GM23338 (cell line): Measurements from ENCODE around the gene OR10R2. TPM values are rescaled to one million over a fixed set of nuclear protein-coding genes. Genes with fewer than 3 reads are reported as not detected.

Source experiments
- ATAC-seq: fragments of 200-7000 bp; cut with Tn5 transposase; 3 replicates; pipeline ENCODE4 v1.9.1; 2020
- DNase-seq: peaks from one replicate; pipeline ENCODE4 v3.0.0-alpha.2; 2015; ENCODE audit warnings: low spot score
- H2AFZ ChIP-seq: fragments of 200-600 bp; sonication (generic); 2 replicates; pipeline ENCODE4 v1.8.0; 2016; ENCODE audit warnings: antibody characterized with exemption, mild to moderate bottlenecking, moderate library complexity
- H3F3A ChIP-seq: fragments of 200-600 bp; sonication (generic); replicated peaks from 2 replicates; pipeline ENCODE4 v1.8.0; 2017; ENCODE audit warnings: antibody characterized with exemption, mixed run types, low read depth
- H3K27ac ChIP-seq: fragments of 200-600 bp; sonication (generic); 2 replicates; pipeline ENCODE4 v1.6.1; 2016; ENCODE audit warnings: low read depth
- H3K27me3 ChIP-seq: fragments of 200-600 bp; sonication (generic); 2 replicates; pipeline ENCODE4 v1.8.0; 2016; ENCODE audit warnings: mild to moderate bottlenecking, mixed run types, moderate library complexity; ENCODE audit not compliant: insufficient read depth
- H3K36me3 ChIP-seq: fragments of 200-600 bp; sonication (generic); 2 replicates; pipeline ENCODE4 v1.8.0; 2016; ENCODE audit warnings: mild to moderate bottlenecking; ENCODE audit not compliant: insufficient read depth
- H3K4me1 ChIP-seq: fragments of 200-600 bp; sonication (generic); 2 replicates; pipeline ENCODE4 v1.8.0; 2016; ENCODE audit warnings: mild to moderate bottlenecking, moderate library complexity; ENCODE audit not compliant: insufficient read depth
- H3K4me2 ChIP-seq: fragments of 200-600 bp; sonication (generic); 2 replicates; pipeline ENCODE4 v1.7.1; 2017; ENCODE audit warnings: mixed run types
- H3K4me3 ChIP-seq: fragments of 200-600 bp; sonication (generic); 2 replicates; pipeline ENCODE4 v1.6.1; 2016; ENCODE audit warnings: mixed run types
- H3K79me2 ChIP-seq: fragments of 200-600 bp; sonication (generic); replicated peaks from 2 replicates; pipeline ENCODE4 v1.8.0; 2017; ENCODE audit warnings: mild to moderate bottlenecking; ENCODE audit not compliant: insufficient read depth
- H3K9me2 ChIP-seq: fragments of 200-600 bp; sonication (generic); 2 replicates; pipeline ENCODE4 v1.8.0; 2017; ENCODE audit not compliant: insufficient read depth
- H4K20me1 ChIP-seq: fragments of 200-600 bp; sonication (generic); replicated peaks from 2 replicates; pipeline ENCODE4 v1.8.0; 2017; ENCODE audit warnings: mild to moderate bottlenecking; ENCODE audit not compliant: insufficient read depth
- H3K27ac Mint-ChIP-seq: 2 replicates; pipeline ENCODE4 v1.8.0; 2020; ENCODE audit warnings: inconsistent platforms, mild to moderate bottlenecking, moderate library complexity, mixed read lengths
- H3K27me3 Mint-ChIP-seq: 3 replicates; pipeline ENCODE4 v1.8.0; 2022; ENCODE audit warnings: low read depth, mild to moderate bottlenecking, moderate library complexity, mixed read lengths, inconsistent platforms; ENCODE audit not compliant: insufficient read depth, poor library complexity
- H3K36me3 Mint-ChIP-seq: 3 replicates; pipeline ENCODE4 v1.8.0; 2021; ENCODE audit warnings: low read depth, mild to moderate bottlenecking, inconsistent platforms, moderate library complexity, mixed read lengths
- H3K4me1 Mint-ChIP-seq: 3 replicates; pipeline ENCODE4 v1.8.0; 2020; ENCODE audit warnings: mild to moderate bottlenecking, inconsistent platforms, mixed read lengths
- H3K4me3 Mint-ChIP-seq: 3 replicates; pipeline ENCODE4 v1.8.0; 2021; ENCODE audit warnings: moderate library complexity, mild to moderate bottlenecking, inconsistent platforms, mixed read lengths
- H3K9me3 Mint-ChIP-seq: 3 replicates; pipeline ENCODE4 v1.8.0; 2020; ENCODE audit warnings: moderate library complexity, mild to moderate bottlenecking, inconsistent platforms, mixed read lengths
- CREB1 ChIP-seq: fragments of 250-450 bp; sonication (Bioruptor Pico); IDR thresholded peaks from 2 replicates; pipeline ENCODE4 v1.5.0; 2020; ENCODE audit warnings: low read depth, mild to moderate bottlenecking, moderate library complexity
- EZH2 ChIP-seq: fragments of 200-600 bp; sonication (generic); IDR thresholded peaks from one replicate; pipeline ENCODE4 v1.8.0; 2017; ENCODE audit warnings: antibody characterized with exemption, mild to moderate bottlenecking, low read depth; ENCODE audit not compliant: unreplicated experiment
- EZH2phosphoT487 ChIP-seq: fragments of 200-600 bp; sonication (generic); IDR thresholded peaks from one replicate; pipeline ENCODE4 v1.8.1; 2018; ENCODE audit warnings: antibody characterized with exemption; ENCODE audit not compliant: unreplicated experiment
- ZNF114 ChIP-seq: fragments of 250-450 bp; sonication (Bioruptor Pico); IDR thresholded peaks from 2 replicates; pipeline ENCODE4 v1.5.0; 2020; ENCODE audit warnings: mild to moderate bottlenecking, moderate library complexity
- ZNF331 ChIP-seq: fragments of 250-450 bp; sonication (Bioruptor Pico); IDR thresholded peaks from 2 replicates; pipeline ENCODE4 v1.5.0; 2020; ENCODE audit warnings: low read depth, mild to moderate bottlenecking, moderate library complexity
- polyA plus RNA-seq: library from polyadenylated mRNA; unstranded; fragments of >200 nt; fragmentation: Nextera tagmentation; extraction: Ambion mirVana; gene quantifications from 2 replicates; pipeline ENCODE4 v1.2.1, GENCODE V29; 2016
- total RNA-seq: library from RNA; depleted of rRNA; stranded (reverse); fragments of >200 nt; shearing (Covaris generic); gene quantifications from 2 replicates; pipeline ENCODE4 v1.2.3, GENCODE V29; 2014
- TF ChIP-seq, protein P1 (sequence below): fragments of 250-450 bp; sonication (Bioruptor Pico); IDR thresholded peaks from 2 replicates; pipeline ENCODE4 v1.5.0; 2020; ENCODE audit warnings: mild to moderate bottlenecking, moderate library complexity
- TF ChIP-seq, protein P2 (sequence below): IDR thresholded peaks from 2 replicates; pipeline ENCODE4 v1.6.1; 2016; ENCODE audit warnings: antibody characterized with exemption

OR10R2 gene
- total and polyA plus RNA-seq, 2 experiments from 2014 or later: not detected

GRCh38 chr1:158507511-158507910, 35.5 kb downstream of the OR10R2 start:
- Histone ChIP-seq H3K4me3 (no peak overlapping the region), H3F3A (no peaks in the 10 kb centered on the region), H3K27me3 (no peaks in the 10 kb centered on the region), H3K36me3 (no peaks in the 10 kb centered on the region), H3K4me1 (no peaks in the 10 kb centered on the region), H3K27ac (no peak overlapping the region), H3K9me2 (no peaks in the 10 kb centered on the region), H3K79me2 (no peaks in the 10 kb centered on the region), H2AFZ (peak overlapping the region; percentile 34), H3K4me2 (no peak overlapping the region), H4K20me1 (no peaks in the 10 kb centered on the region)
- H3K9me3 Mint-ChIP-seq: peaks cover under 1% of the 10 kb centered on the region; the same call in 2 of the 3 replicates
- ATAC-seq: no peak
- H3K4me3 Mint-ChIP-seq: no peak overlapping the region
- H3K27me3 Mint-ChIP-seq: no peaks in the 10 kb centered on the region
- peaks cover 2% of the 10 kb centered on the region for H3K36me3 Mint-ChIP-seq
- H3K27ac Mint-ChIP-seq: peak overlapping the region; percentile 41; the same call in 1 of the 2 replicates
- peaks cover 6% of the 10 kb centered on the region; the same call in 2 of the 3 replicates for H3K4me1 Mint-ChIP-seq
- TF ChIP-seq EZH2phosphoT487: no peak
- TF ChIP-seq ZNF331: no peak
- TF ChIP-seq, protein P1, sequence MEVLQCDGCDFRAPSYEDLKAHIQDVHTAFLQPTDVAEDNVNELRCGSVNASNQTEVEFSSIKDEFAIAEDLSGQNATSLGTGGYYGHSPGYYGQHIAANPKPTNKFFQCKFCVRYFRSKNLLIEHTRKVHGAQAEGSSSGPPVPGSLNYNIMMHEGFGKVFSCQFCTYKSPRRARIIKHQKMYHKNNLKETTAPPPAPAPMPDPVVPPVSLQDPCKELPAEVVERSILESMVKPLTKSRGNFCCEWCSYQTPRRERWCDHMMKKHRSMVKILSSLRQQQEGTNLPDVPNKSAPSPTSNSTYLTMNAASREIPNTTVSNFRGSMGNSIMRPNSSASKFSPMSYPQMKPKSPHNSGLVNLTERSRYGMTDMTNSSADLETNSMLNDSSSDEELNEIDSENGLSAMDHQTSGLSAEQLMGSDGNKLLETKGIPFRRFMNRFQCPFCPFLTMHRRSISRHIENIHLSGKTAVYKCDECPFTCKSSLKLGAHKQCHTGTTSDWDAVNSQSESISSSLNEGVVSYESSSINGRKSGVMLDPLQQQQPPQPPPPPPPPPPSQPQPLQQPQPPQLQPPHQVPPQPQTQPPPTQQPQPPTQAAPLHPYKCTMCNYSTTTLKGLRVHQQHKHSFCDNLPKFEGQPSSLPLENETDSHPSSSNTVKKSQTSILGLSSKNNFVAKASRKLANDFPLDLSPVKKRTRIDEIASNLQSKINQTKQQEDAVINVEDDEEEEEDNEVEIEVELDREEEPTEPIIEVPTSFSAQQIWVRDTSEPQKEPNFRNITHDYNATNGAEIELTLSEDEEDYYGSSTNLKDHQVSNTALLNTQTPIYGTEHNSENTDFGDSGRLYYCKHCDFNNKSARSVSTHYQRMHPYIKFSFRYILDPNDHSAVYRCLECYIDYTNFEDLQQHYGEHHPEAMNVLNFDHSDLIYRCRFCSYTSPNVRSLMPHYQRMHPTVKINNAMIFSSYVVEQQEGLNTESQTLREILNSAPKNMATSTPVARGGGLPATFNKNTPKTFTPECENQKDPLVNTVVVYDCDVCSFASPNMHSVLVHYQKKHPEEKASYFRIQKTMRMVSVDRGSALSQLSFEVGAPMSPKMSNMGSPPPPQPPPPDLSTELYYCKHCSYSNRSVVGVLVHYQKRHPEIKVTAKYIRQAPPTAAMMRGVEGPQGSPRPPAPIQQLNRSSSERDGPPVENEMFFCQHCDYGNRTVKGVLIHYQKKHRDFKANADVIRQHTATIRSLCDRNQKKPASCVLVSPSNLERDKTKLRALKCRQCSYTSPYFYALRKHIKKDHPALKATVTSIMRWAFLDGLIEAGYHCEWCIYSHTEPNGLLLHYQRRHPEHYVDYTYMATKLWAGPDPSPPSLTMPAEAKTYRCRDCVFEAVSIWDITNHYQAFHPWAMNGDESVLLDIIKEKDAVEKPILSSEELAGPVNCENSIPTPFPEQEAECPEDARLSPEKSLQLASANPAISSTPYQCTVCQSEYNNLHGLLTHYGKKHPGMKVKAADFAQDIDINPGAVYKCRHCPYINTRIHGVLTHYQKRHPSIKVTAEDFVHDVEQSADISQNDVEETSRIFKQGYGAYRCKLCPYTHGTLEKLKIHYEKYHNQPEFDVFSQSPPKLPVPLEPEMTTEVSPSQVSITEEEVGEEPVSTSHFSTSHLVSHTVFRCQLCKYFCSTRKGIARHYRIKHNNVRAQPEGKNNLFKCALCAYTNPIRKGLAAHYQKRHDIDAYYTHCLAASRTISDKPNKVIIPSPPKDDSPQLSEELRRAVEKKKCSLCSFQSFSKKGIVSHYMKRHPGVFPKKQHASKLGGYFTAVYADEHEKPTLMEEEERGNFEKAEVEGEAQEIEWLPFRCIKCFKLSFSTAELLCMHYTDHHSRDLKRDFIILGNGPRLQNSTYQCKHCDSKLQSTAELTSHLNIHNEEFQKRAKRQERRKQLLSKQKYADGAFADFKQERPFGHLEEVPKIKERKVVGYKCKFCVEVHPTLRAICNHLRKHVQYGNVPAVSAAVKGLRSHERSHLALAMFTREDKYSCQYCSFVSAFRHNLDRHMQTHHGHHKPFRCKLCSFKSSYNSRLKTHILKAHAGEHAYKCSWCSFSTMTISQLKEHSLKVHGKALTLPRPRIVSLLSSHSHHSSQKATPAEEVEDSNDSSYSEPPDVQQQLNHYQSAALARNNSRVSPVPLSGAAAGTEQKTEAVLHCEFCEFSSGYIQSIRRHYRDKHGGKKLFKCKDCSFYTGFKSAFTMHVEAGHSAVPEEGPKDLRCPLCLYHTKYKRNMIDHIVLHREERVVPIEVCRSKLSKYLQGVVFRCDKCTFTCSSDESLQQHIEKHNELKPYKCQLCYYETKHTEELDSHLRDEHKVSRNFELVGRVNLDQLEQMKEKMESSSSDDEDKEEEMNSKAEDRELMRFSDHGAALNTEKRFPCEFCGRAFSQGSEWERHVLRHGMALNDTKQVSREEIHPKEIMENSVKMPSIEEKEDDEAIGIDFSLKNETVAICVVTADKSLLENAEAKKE: no peak
- TF ChIP-seq ZNF114: no peak
- TF ChIP-seq EZH2: no peak
- TF ChIP-seq CREB1 (CRISPR knock-in tag): no peak
- no peak for DNase-seq

DNA sequence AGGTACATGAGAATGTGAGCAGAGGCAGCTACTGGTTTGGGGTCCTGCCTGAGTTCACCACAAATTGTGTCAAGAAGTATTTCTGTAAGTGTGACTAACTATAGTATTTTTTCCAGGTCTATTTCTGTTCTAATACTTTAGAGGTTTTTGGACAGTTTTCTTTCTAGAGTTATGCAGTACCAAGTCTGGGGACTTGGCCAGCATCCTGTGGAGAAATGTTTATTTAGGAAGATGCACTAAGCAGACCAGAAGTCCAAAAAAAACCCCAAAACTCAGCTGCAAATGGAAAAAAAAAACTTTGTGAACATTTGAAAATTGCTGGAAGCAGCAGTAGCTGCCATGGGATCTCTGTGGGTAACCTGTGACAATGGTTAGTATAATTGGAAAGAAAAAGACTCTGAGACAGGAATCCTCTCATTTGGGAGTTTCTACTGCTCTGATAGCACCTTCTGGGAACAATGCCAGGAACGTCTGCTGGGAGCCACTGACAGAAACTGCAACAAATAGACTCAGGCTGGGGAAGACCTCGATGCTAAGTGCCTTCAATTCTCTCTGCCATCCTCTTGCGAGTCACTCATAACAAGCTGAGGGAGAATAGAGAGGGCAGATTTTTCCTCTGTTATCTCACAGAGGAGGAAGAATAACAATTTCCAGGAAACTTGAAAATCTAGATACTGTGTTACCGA, 37.6 kb downstream of the OR10R2 start:
- Mint-ChIP-seq H3K4me3 (no peak overlapping the region), H3K9me3 (no peaks in the 10 kb centered on the region), H3K36me3 (no peaks in the 10 kb centered on the region), H3K27me3 (no peaks in the 10 kb centered on the region), H3K27ac (no peak overlapping the region), H3K4me1 (peaks cover 6% of the 10 kb centered on the region; the same call in 2 of the 3 replicates)
- Histone ChIP-seq H3K4me2 (no peak overlapping the region), H3F3A (no peaks in the 10 kb centered on the region), H4K20me1 (no peaks in the 10 kb centered on the region), H3K4me3 (no peak overlapping the region), H3K36me3 (no peaks in the 10 kb centered on the region), H3K9me2 (no peaks in the 10 kb centered on the region), H3K4me1 (no peaks in the 10 kb centered on the region), H2AFZ (peak overlapping the region; percentile 53; the same call in 1 of the 2 replicates), H3K27me3 (no peaks in the 10 kb centered on the region), H3K79me2 (no peaks in the 10 kb centered on the region), H3K27ac (no peak overlapping the region)
- DNase-seq (no peak), ATAC-seq (no peak)
- TF ChIP-seq, protein P2, sequence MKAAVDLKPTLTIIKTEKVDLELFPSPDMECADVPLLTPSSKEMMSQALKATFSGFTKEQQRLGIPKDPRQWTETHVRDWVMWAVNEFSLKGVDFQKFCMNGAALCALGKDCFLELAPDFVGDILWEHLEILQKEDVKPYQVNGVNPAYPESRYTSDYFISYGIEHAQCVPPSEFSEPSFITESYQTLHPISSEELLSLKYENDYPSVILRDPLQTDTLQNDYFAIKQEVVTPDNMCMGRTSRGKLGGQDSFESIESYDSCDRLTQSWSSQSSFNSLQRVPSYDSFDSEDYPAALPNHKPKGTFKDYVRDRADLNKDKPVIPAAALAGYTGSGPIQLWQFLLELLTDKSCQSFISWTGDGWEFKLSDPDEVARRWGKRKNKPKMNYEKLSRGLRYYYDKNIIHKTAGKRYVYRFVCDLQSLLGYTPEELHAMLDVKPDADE: no peak
